ENCODE data around the gene ARHGEF17. TPM values are rescaled to one million over a fixed set of nuclear protein-coding genes. Genes with fewer than 3 reads are reported as not detected.
A peak's percentile ranks its signal among the peaks of the same experiment; 100 is the strongest.

The ARHGEF17 gene
- polyA plus RNA-seq, 1 donor (not counting 4 experiments of a cell fraction or from before 2014, with no cell fraction given) = 5.1 TPM

DNA sequence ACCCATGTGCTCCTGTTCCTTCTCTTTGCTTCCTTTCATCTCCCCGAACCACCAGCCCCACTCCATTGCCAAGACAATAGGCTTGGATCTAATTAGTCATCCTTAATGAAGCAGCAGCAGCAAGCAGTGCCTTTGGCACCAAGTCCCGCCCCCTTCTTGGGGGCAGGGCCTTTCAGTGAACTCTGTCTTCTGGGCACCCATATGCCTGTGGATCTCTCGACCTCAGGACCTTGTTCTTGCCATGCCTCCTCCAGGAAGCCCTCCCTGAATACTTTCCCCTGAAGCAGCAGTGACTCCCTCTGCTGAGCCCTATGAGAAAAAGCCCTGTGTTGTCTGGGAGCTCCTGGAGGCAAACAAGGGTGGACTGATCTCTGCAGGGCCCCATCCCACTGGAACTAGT is 32.1 kb downstream of the ARHGEF17 start:
- TF ChIP-seq, protein P1, sequence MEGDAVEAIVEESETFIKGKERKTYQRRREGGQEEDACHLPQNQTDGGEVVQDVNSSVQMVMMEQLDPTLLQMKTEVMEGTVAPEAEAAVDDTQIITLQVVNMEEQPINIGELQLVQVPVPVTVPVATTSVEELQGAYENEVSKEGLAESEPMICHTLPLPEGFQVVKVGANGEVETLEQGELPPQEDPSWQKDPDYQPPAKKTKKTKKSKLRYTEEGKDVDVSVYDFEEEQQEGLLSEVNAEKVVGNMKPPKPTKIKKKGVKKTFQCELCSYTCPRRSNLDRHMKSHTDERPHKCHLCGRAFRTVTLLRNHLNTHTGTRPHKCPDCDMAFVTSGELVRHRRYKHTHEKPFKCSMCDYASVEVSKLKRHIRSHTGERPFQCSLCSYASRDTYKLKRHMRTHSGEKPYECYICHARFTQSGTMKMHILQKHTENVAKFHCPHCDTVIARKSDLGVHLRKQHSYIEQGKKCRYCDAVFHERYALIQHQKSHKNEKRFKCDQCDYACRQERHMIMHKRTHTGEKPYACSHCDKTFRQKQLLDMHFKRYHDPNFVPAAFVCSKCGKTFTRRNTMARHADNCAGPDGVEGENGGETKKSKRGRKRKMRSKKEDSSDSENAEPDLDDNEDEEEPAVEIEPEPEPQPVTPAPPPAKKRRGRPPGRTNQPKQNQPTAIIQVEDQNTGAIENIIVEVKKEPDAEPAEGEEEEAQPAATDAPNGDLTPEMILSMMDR (optimal IDR thresholded peaks at IDR 0.05 in 1 of 3, IDR thresholded peaks at IDR 0.05 in 1 of 3, conservative IDR thresholded peaks at IDR 0.05 in 1 of 3; ENCODE audit: extremely low read depth in 1 of 3, insufficient read depth in 2 of 3, low read length in 3 of 3) = no peak
- no peak for TF ChIP-seq EZH2 (IDR thresholded peaks at IDR 0.05; ENCODE audit: low read length)
- Histone ChIP-seq H3K27ac (ENCODE audit: control insufficient read depth, insufficient read depth, low read length) (no peak overlapping the region), H3K4me2 (ENCODE audit: control insufficient read depth, extremely low read depth, insufficient read depth, low read depth, low read length) (no peak overlapping the region), H3K9me3 (ENCODE audit: control insufficient read depth, low read depth, low read length) (no peaks in the 10 kb centered on the region), H3K4me3 (ENCODE audit: control insufficient read depth in 2 of 3, extremely low read depth in 1 of 3, insufficient read depth in 2 of 3, low read depth in 1 of 3, low read length in 3 of 3) (no peak overlapping the region), H4K20me1 (ENCODE audit: control insufficient read depth, extremely low read depth, insufficient read depth, low read length) (no peaks in the 10 kb centered on the region), H3K27me3 (ENCODE audit: control insufficient read depth, extremely low read depth, insufficient read depth, low read length) (peaks cover 14% of the 10 kb centered on the region), H3K79me2 (ENCODE audit: control insufficient read depth, insufficient read depth, low read length) (no peaks in the 10 kb centered on the region), H2AFZ (ENCODE audit: control insufficient read depth, low read length) (no peak overlapping the region), H3K9ac (ENCODE audit: control insufficient read depth, extremely low read depth, insufficient read depth, low read length) (no peak overlapping the region), H3K4me1 (ENCODE audit: control insufficient read depth, extremely low read depth, insufficient read depth, low read length) (peaks cover 2% of the 10 kb centered on the region), H3K36me3 (ENCODE audit: control insufficient read depth in 2 of 2, extremely low read depth in 1 of 2, insufficient read depth in 2 of 2, low read length in 2 of 2) (no peaks in the 10 kb centered on the region), H3K9me1 (ENCODE audit: control insufficient read depth, extremely low read depth, insufficient read depth, low read length) (no peaks in the 10 kb centered on the region)
- no peak for FAIRE-seq
- dilution Hi-C loops (cut with MboI; ENCODE audit: extremely low pct_ligation_motif_present, low sequenced_read_pairs) = no loop called here
- DNase-seq (ENCODE audit: low read depth, low spot score) = no peak

DNA sequence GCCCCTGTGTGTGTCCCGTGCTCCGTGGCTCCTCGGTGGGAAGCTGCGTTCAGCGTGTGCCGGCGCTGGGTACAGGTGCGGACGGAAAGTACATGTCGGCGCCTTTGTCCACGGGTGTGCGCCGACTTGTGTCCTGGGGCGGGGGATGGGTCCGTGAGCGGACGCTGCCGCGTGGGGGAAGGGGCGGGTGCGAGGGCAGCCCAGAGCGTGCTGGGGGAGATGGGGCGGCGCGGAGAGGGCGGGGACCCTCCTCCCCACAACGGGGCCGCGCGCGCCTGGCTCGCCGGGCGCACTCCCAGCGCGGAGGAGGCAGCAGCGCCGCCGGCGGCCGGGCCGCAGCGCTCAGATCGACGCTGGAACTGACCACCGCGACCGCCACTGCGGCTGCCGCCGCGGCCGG is 34.6 kb downstream of the ARHGEF17 start:
- no peak overlapping the region for H2AFZ ChIP-seq (ENCODE audit: control insufficient read depth, low read length)
- no peak overlapping the region for H3K4me3 ChIP-seq (ENCODE audit: control insufficient read depth in 2 of 3, extremely low read depth in 1 of 3, insufficient read depth in 2 of 3, low read depth in 1 of 3, low read length in 3 of 3)
- H4K20me1 ChIP-seq (ENCODE audit: control insufficient read depth, extremely low read depth, insufficient read depth, low read length) = no peaks in the 10 kb centered on the region
- peak overlapping the region; percentile 9 for H3K4me2 ChIP-seq (ENCODE audit: control insufficient read depth, extremely low read depth, insufficient read depth, low read depth, low read length)
- H3K4me1 ChIP-seq (ENCODE audit: control insufficient read depth, extremely low read depth, insufficient read depth, low read length) = peaks cover under 1% of the 10 kb centered on the region
- dilution Hi-C loops (cut with MboI; ENCODE audit: extremely low pct_ligation_motif_present, low sequenced_read_pairs) = no loop called here
- no peaks in the 10 kb centered on the region for H3K9me1 ChIP-seq (ENCODE audit: control insufficient read depth, extremely low read depth, insufficient read depth, low read length)
- no peaks in the 10 kb centered on the region for H3K36me3 ChIP-seq (ENCODE audit: control insufficient read depth in 2 of 2, extremely low read depth in 1 of 2, insufficient read depth in 2 of 2, low read length in 2 of 2)
- no peaks in the 10 kb centered on the region for H3K79me2 ChIP-seq (ENCODE audit: control insufficient read depth, insufficient read depth, low read length)
- no peak for DNase-seq (ENCODE audit: low read depth, low spot score)
- H3K27ac ChIP-seq (ENCODE audit: control insufficient read depth, insufficient read depth, low read length) = no peak overlapping the region
- peaks cover 14% of the 10 kb centered on the region for H3K27me3 ChIP-seq (ENCODE audit: control insufficient read depth, extremely low read depth, insufficient read depth, low read length)
- TF ChIP-seq, protein P1 (optimal IDR thresholded peaks at IDR 0.05 in 1 of 3, IDR thresholded peaks at IDR 0.05 in 1 of 3, conservative IDR thresholded peaks at IDR 0.05 in 1 of 3; ENCODE audit: extremely low read depth in 1 of 3, insufficient read depth in 2 of 3, low read length in 3 of 3) = peak in 1 of 3 experiments; percentile 22
- TF ChIP-seq EZH2 (IDR thresholded peaks at IDR 0.05; ENCODE audit: low read length) = peak; percentile 5
- H3K9me3 ChIP-seq (ENCODE audit: control insufficient read depth, low read depth, low read length) = no peaks in the 10 kb centered on the region
- no peak for FAIRE-seq
- no peak overlapping the region for H3K9ac ChIP-seq (ENCODE audit: control insufficient read depth, extremely low read depth, insufficient read depth, low read length)

Measured in keratinocyte (primary cell).